A204.1 (cell line): ENCODE data around the gene CCNI2.

Experiments
- FAIRE-seq: peaks from 2 replicates; lab custom pipeline; 2012; peaks lifted over from hg19 to GRCh38; lab: Jason Lieb, UNC

Gene CCNI2

DNA sequence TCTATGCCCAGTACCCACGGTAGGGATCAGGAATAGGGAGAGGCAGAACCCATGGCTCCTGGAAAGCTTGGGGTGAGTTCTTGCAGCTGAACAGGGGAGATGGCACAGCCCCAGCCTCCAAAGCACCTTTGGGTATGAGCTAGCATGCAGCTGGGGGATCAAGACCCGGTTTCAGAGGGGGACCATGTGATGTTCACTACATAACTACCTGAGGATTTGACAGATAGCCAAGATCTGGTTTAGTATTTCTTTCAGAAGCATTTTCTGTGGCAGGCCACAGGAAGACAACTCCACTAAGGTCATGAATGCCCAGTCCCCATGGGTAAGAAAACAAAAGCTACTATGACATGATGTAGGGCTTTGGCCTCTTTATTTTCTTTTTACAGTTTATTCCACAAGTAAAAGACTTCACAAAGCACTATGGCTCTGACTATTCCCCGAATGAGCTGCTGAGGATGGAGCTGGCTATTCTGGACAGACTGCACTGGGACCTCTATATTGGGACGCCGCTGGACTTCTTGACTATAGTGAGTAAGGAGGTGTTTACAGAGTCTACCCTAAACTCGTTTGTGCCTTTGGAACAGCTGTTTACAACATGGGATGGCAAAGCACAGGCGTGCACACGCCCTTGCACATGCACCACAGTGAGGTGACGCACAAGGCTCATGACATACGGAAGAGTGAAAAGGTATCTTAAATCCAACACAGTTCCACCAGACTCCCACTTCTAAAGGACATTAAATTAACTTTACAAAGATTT lies 3.4 kb downstream of the CCNI2 start:
- no peak for FAIRE-seq

DNA sequence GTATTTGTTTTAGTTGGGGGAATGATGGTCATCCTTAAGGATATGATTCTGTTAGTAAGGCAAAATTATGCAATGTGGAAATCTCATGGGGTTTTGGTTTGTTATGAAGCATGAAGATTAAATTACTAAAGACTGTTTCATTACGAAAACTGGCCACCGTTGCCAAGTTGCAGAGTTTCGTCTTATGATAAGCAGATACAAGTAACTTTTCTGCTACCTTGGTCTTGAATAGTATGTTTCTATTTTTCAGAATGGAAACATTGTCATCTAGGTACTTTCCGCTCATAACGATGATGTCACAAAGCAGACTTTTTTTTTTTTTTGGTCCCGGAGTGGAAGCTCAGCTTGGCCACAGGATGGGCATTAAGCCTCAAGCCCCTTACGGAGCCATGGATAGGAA lies 4.2 kb downstream of the CCNI2 start:
- no peak for FAIRE-seq

DNA sequence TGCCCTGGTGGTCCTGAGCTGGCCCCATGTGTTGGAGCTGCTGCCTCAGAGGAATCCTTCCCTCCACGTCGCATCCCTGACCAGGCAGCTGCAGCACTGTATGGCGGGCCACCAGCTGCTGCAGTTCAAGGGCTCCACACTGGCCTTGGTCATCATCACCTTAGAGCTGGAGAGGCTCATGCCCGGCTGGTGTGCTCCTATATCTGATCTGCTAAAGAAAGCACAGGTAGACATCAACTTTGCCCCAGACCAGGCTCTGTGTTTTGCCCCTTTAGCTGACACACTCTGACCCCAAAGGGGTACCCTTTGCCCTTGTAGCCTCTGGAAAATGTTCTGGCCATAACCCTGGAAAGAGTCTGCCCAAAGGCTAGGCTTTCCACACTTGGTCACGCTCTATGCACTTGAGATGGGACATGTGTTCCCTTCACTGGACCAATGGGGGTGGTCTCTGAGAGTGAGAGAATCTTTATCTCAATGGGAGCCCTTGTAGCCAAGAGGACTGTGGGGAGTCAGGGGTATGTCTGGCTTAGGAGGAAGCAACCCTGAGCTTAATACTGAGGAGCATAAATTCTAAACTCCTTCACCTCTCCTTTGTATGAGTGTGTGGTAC lies 4.8 kb downstream of the CCNI2 start:
- FAIRE-seq, result no peak

DNA sequence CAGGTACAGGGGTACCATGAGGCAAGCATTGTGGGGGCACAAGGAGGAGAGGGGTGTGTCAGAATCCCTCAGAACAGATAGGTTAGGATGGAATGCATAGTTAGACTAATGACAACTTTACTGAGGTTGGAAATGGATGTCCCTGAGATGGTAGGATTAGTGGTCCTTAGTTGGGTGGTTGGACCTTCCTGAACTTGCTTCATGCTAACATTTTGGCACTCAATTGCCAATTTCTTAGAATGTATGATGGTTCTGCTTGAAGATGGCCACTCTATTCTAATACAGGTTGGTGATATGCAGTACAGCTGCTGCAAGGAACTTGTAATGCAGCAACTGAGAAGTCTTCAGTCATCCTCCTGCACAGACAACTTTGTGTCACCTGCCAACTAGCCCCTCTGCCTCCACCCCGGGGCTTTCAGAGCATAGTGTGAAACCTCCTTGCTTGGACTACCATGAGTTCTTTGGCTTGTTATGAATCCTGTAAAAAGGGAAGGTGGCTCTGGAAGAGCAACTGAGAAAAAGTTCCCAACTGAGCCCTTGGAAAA lies 5.4 kb downstream of the CCNI2 start:
- no peak for FAIRE-seq

DNA sequence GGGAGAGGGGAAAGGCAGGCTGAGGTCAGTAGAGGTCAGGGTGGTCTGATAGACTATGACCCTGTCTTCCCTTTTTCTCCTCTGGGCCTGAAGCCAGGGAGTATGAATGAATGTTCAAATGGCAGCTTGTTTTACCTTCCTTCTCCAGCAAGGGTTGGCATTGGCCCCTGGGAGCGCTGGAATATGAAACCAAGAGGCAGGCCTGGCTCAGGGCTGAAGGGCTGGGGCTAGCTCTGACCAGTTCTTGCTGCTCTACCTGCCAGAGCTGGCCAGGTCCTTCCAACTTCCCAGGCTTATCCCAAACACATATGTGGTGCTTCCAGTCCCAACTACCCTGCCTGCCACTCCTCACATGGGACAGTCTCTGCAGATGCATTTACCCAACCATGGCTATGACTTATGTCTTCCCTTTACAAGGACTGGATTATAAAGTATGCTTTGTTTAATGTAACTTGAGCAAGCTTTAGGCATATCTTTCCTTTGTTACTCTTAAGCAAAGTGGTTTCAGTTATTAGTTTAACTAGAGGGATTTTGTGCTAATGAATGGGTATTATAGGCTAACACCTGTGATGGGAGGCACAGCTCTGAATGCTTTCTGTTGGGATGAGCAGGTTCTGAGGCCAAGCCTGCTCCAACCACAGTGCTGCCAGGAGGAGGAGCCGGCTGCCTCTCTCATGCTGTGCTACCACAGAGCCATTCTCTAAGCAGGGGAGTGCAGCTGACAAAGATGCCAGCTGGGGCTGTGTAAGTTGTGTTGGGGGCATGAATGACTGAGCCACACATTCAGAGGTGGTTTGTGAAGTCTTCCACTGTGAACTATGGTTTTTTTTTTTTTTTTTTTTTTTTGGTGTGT lies 6.1 kb downstream of the CCNI2 start:
- FAIRE-seq, result no peak

DNA sequence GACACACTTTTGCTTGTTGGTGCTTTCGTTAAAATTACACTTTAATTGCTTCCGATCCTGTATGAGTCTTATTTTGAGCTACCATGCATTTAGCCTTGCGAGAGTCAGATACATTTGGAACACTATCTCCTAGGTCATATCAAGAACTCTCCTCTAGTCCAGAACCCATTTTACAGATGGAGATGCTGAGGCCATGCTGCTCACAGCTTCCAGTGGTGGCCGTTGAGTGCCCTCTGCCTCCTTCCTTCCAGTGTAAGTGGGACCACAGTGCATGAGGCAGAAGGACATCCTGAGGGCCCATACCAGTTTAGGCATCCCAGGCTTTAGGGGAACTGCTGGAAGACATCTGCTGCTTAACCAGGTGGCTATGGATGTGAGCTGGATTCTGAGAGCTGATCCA lies 6.9 kb downstream of the CCNI2 start:
- no peak for FAIRE-seq

DNA sequence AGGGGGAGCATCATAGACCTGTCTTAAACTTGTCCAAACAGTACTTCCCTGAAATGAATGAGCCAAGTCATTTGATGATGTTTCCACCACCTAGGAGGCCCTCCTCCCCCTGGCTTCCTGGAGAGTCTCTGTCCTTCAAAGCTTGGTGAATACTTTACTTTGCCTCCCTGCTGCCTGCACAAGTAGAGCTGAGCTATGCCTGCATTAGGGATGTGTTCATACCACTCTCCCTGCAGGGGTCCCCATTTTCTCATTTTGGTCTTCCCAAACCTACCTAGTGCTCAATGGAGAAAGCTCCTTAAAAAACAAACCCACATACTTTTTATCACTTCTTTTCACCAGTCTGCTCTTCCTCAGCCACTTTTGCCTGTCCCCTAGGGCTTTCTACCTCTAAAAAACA lies 7.7 kb downstream of the CCNI2 start:
- no peak for FAIRE-seq

DNA sequence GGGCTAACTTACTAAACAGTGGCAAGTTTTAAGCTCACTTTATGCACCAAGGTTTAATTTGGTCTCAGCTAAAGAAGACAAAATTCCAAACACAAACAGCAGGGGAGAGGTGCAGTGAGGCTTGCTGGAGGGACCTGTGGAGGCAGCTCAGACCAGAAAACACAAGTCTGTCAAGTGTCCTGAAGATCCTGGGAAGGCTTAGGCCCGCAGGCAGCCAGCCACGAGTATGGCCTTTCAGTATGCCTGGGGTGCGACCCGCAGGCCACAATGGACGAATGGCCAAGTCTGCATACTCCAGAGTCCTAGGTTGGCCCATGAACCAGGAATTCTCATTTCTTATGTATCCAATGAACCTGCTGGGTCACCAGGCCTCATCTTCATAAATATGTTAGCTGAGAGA lies 9.3 kb downstream of the CCNI2 start:
- FAIRE-seq, result no peak

DNA sequence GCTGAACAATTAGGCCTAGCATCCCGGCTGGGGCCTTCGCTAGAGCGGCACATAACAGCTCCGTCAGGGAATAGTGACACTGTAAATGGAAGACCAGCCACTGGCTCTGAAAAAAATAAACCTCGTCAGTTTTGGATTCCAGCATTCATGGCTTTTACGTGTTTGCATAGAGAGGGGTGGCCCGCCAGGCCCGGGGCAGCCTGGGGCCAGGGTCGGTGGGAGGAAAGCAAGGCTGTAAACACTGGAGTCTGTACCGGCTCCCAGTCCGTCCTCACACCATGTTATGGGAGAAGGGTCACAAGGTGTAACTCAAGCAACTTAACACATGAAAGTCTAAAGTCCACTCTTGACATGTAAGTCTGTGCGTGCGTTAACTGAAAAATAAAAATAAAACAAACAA lies 11.2 kb downstream of the CCNI2 start:
- no peak for FAIRE-seq

DNA sequence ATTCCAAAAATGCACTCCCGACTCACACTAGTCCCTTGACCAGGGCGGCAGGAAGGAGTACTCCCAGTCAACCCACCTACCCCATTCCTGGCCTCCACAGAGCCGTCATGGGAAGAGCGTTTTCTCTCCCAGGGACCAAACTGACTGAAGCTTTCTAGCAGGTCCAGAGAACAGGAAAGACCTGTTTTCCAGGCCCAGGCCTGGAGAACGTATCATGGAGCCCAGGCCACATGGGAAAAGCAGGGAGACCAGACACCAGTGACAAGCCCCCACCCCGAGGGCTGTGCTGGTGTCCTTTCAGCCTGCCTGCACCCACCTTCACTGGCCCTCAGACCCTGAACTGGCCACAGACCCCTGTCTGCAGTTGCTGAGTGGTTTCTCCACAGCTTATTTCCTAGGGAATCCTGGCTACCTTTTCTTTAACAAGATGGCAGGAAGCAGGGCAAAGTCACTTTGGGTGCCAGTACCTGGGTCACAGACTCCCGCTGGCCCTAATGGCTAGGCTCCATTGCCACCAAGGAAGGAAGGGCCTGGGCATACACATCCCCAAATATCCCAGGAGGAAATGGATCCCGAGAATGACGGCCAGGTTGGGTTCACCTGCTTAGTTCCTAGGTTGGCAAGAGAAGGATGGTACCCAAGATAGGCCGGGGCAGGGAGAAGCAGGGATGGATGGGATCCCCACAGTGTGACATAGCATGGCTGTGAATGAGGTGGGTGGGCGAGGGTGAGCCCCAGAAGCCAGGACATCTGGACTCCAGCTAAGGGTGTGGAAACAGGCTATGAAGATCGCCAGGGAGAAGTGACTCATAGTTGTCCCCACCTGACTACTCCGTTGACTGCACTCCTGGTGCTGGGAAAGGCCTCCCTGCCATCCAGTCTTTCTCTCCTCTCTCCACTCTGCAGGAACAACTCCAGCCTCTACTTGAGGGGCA lies 12.2 kb downstream of the CCNI2 start:
- no peak for FAIRE-seq

DNA sequence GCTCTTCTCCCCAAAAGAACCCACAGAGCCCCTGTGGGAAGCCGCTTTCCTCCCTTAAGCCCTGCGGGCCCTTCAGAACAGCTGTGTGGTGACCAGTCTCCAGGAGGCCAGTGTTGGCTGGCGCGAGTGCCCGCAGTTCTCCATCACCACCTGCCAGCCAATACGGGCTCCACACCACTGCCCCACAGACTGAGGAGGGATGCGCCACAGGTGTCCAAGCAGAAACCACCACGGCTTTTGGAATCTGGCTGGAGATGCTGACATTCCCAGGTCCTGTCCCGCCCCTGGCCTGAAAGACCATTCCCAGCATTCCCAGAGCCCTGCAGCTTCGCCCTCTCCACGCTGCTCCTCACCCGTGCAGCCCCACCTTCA lies 12.8 kb downstream of the CCNI2 start:
- FAIRE-seq, result no peak

DNA sequence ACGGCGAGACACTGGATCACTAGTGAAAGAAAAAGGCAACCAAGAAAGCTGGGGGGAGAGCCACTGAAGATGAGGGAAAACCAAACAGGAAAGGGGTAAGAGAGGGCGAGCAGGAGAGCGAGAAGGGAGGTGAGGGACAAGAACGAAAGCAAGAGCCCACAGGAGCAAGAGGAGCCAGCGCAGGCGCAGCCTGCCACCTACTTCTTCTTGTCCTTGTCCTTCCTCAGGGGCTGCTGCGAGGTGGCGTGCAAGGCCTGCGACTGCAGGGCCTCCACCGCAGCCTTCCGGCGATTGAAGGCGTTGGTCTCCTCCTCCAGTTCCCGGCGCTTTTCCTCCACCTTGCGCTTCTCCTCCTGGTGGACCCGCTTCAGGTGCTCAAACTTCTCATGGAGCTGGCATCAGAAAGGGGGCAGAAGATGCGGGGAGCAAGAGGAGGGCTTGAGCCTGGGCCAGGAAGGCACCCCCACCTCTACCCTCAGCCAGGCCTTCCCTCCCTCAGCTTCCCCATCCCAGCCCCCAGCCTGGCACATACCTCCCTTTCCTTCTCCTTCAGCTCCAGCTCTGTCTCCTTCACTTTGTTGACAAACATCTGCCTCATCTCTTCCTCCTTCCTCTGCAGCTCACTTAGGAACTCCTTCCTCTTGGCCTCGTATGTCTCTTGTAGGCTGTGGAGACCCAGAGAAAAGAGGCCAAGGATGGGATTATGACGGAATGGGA lies 13.5 kb downstream of the CCNI2 start:
- no peak for FAIRE-seq

DNA sequence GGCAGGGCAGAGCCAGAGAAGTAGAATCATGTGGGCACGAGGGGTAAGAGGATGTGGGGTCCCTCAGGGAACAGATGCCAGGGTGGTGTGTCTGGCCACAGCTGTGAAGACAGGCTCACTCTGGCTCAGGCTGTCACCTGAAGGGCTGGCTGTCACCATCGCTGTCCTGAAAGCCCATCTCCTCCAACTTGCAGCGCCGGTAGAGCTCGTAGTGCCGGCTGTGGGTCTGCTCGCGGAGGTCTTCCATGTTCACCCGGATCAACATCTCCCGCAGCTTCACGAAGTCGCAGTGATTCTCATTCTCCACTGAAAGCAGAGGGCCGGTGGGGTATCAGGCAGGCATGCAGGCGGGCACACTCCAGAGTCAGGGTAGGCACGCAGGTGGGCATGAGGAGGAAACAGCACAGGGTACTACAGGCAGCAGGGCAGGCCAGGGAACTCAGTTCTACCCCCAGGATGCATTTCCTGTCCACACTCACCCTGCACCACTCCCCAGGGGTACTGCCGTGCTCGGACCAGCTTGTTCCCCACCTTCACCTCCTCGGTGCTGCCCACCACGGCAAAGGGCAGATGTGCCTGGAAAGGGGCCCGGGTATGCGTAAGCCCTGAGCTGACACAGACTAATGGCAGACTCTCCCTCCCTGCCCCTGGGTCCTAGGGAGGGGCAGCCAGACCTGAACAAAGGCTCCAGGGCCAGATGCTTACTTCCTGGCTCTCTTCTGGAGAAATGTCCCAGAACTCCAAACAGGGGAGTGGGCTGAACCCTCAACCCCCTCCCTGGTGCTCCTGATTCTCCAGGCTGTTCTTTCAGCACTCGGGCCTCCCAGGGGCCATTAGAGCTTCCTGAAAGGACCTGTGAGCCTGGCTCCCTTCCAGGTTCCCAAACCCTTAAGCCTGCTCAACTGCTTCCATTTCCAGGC lies 14.4 kb downstream of the CCNI2 start:
- FAIRE-seq, result no peak

DNA sequence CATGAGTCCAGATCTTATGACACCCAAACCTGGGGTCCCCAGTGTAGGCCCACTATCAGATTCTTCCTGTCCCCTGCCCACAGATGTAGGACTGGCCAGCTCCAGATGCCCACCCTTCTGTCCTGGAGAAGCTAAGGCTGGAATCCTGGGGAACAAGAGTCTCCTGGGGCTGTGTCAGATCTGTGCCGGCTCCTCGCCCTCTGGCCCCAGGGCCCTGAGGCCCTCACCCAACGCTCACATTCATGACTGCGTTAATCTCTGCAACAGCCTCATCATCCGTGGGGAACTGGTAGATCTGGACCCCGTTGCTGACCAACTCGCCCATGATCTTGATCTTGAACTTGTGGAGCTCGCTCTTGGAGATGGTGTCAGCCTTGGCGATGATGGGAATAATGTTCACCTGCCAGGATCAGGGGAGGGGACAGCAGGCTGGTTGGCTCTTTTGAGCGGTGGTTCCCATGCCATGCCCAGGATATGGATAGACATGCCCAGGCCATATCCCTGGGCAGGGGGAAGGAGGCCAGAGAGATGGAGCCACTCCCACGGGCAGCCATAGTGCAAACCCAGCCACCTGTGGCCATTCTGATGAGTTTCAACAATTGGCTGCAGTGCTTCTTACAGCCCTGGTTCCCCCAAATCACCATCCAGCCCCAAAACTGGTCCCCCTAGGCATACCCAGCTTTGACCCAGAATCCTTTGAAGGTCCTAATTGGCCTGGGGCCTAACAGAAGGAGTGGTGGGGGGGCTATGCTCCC lies 15.2 kb downstream of the CCNI2 start:
- no peak for FAIRE-seq

DNA sequence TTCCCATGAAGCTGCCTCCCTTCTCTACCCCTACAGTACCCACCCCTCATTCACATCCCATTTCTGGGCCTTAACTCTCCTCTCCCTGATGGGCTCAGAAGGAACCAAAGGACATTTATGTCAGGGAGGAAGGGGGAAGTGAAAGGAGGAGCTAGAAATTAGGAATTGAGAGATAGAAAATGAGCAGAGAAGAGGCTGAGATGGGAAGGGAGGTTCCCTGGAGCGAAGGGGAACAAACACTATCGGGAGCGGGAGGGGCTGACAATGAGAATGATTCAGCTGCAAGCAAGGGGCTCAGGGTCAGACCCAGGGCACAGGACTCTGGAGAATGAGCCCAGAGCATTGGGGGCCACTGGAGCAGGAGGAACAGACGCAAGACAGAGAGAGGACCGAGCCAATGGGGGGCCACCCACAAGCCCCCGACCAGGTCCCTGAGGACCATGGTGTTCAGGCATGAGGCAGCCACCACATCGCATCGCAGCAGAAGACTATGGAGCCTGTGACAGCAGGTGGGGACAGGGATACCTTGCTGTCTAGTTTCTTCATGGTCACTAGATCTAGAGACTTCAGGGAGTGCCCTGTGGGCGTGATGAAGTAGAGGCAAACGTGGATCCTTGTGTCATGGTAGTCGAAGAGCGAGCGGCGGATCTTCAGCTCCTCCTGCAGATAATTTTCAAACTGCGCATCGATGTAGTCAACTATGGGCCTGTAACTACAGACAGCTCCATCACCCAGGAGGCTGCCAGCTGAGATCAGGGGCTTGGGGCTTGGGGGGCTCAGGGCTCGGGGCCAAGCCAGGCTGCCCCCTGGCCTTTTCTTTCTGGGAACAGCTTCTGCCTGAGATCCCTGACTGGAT lies 16.2 kb downstream of the CCNI2 start:
- no peak for FAIRE-seq

DNA sequence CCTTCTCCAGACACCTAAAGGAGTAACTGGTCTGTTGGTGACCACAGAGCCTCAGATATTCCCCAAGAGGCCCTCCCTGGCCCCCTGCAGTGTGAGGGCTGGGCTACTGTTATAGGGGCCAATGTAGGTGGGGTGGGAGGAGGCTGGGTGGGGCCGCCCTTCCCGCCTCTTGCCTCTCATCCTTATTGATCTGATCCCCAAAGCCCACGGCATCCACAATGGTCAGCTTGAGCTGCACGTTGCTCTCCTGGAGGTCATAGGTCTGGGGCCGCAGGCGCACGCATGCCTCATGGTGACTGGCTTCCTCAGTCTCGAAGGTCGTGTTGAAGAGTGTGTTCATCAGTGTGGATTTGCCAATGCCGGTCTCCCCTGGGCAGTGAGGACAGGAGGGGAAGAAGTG lies 16.8 kb downstream of the CCNI2 start:
- FAIRE-seq, result no peak

DNA sequence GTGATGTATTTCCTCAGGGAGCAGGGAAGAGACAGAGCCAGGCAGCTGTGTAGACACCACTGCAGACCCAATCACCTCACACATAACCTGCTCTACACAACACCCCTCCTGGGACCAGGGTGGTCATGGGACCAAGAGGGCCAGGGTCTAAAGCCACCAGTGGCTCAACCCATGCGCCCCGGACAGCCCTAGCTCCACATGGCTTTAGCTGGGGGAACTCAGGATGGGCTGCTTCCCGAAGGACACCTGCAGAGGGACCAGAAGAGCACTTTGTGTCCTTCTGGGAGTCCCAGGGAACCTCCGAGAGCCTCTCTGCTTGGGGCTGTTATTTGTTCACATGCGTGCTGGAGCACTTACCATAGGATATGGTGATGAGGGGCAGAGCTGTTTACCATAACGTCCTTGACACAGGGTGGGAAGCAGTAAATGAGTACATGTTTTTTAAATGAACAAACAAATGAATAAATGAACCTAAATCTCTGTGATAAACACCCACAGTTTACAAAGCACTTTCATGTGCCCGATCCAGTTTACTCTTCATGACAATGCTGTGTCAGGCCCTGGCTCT lies 17.5 kb downstream of the CCNI2 start:
- no peak for FAIRE-seq
